AG08395 (cell line): ENCODE data around the gene CHST8.
A peak's percentile ranks its signal among the peaks of the same experiment; 100 is the strongest.
"Not testable (repeated sequence)": the region's sequence is repeated elsewhere in the genome, so short reads cannot be mapped to it uniquely, and the experiment has no call there.

Experiments used
- DNase-seq: peaks from one replicate; pipeline ENCODE4 v3.0.0; 2012; ENCODE audit warnings: mixed read lengths, low spot score

Gene CHST8, protein sequence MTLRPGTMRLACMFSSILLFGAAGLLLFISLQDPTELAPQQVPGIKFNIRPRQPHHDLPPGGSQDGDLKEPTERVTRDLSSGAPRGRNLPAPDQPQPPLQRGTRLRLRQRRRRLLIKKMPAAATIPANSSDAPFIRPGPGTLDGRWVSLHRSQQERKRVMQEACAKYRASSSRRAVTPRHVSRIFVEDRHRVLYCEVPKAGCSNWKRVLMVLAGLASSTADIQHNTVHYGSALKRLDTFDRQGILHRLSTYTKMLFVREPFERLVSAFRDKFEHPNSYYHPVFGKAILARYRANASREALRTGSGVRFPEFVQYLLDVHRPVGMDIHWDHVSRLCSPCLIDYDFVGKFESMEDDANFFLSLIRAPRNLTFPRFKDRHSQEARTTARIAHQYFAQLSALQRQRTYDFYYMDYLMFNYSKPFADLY

DNA sequence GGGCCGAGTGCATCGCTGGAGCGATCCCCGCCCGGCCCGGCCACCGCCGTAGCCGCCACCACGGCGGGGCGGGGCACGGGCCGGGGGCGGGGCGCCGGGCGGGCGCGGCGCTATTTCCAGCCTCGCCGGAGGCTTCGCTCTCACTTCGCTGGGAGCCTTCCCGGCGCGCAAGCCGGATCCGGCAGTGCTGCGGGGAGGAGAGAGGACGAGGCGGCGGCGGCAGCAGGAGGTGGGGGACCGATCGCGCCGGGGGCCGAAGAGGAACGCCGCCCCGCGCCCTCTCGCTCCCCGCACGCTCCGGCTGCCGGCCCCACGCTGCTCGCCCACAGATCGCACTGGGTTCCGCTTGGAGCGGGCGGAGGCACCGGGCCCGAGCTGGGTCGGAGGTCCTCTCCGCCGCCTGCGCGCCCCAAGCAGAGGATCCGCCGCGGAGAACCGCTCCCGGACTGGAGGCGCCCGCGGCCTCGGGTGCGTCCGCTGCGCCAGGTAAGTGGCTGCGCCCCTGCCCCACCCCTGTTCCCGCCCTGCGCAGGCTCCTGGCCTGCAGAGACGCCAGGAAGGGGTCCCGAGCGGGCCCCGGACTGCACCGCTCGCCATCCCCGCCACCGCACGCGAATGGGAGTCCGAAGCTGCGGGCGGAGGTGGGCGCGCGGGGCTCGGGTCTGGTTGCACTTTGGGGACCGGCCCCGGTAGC lies at the start of gene CHST8:
Gene CHST8 (plus strand): TSS at position 143 of the 694 bp plus-strand sequence. CDS start 67,309 bp downstream, outside the sequence.
- DNase-seq: peak; percentile 61

DNA sequence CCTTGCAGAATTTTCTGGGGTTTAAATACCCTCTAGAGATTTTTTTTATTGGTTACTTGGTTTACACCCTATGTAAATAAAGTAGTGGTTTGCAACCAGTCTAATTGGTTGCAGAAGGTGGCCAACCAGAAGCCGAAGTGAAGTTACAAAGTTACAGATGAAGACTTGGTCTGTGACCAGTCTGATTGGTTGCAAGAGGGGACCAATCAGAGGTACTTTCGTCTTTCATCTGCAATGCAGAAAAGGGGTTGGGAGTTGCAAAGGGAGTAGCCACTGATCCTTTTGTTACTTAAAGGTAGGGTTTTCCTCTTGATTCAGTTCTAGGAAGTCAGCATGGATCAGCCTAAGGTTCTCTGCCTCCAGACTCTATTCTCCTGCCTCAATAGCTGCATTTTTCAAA lies 48.8 kb upstream of the CHST8 start:
- DNase-seq: no peak

GRCh38 chr19:33574824-33575223 lies 46.9 kb upstream of the CHST8 start:
- DNase-seq: no peak

GRCh38 chr19:33578697-33579096 lies 43.1 kb upstream of the CHST8 start:
- DNase-seq: no peak

GRCh38 chr19:33580026-33580644 lies 41.6 kb upstream of the CHST8 start:
- no peak for DNase-seq

DNA sequence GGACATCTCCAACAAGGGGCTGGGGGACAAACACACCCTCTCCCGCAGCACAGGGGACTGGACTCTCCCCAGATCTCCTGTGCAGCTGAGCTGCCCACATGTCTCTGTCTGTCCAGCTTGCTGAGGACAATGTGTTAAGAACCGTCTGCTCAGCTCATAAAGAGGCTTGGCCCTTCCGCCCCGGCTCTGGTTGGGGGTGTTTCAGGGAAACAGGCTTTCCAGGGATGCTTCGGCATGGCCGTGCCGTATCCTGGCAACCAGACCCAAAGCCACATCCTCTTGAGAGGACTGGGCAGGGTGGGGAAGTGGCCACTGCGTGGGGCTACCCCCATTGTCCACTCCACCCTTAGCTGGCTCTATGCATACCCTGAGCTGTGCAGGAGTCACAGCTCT lies 41.1 kb upstream of the CHST8 start:
- DNase-seq: no peak

GRCh38 chr19:33582914-33583313 lies 38.8 kb upstream of the CHST8 start:
- no peak for DNase-seq

DNA sequence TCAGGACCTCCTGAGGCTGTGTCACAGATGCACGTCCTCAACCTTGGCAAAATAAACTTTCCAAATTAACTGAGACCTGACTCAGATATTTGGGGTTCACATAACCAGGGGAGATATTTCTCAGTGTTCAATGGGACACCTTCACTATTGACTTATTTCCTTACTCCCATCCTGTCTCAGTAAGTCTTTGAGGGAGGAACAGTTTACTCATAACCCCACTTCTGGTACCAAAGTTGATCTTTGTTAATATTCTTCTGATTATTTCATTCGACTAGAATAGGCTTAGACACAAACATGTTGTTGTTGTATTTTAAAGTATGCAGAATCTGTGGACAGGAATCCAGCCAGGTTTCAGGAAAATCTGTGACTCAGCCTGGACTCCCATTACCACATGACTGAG lies 34.6 kb upstream of the CHST8 start:
- DNase-seq: no peak

DNA sequence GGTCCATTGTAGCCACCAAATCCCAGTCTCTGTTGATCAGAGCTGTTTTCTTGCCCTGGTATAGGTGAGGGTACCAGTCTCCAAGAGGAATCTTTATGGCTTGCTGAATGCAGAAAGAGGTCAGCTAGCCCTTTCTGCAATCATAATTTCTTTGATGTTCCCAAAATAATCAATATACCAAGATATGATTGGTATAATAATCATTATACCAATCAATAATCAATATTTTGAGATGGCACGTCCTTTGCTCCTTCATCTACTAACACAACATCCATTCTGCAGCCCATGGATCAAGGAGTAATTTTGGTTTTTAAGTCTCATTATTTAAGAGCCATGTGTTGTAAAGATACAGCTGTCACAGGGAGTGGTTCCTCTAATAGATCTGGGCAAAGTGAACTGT lies 31.5 kb upstream of the CHST8 start:
- DNase-seq: no peak

GRCh38 chr19:33595783-33596182 lies 26.0 kb upstream of the CHST8 start:
- DNase-seq: no peak

GRCh38 chr19:33601583-33601982 lies 20.2 kb upstream of the CHST8 start:
- no peak for DNase-seq

- DNase-seq: no peak
These were observed 19.1 kb upstream of the CHST8 start for GRCh38 chr19:33602576-33603204.

- no peak for DNase-seq
These were observed 18.4 kb upstream of the CHST8 start for GRCh38 chr19:33603377-33603776.

- no peak for DNase-seq
These were observed 17.1 kb upstream of the CHST8 start for GRCh38 chr19:33604651-33605050.

GRCh38 chr19:33605803-33606295 lies 15.9 kb upstream of the CHST8 start:
- DNase-seq: not testable (repeated sequence)

DNA sequence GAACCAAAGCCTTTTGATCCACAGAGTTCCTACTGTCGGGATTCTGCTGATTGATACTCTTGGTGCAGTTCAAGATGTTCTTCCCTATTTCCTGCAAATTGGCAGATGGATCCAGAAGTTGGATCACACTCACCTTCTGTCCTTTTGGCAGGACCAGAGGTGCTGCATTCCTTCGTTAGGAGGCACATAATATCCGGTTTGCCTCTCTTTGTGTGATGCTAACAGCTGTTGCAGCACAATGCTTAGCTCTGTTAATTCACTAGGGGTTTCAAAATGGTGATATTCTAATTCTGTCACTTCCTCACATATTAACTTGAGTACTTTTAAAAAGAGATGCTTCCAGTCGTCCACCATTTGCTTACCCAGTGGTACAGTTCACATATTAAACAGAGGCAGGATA lies 15.2 kb upstream of the CHST8 start:
- DNase-seq: no peak

DNA sequence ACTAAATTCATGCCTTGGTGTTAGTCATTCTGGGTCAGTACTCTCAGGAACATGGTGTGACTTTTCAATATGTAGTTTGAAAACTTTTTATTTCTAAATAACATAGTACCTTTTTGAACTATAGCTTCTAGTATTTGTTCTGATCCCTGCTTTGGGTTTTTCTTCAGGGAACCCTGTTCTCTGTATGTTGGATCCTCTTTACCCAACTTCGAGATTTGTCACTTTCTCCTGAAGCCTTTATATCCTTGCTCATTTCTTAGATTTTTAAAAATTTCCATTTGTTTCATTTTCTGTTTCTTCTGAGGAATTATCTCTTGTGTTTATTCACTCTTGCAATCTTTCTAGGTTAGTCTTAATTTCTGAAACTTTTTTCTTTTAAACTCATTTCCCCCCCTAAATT lies 12.4 kb upstream of the CHST8 start:
- DNase-seq: no peak

GRCh38 chr19:33610588-33610987 lies 11.2 kb upstream of the CHST8 start:
- no peak for DNase-seq

- no peak for DNase-seq
These were observed 8.7 kb upstream of the CHST8 start for GRCh38 chr19:33612928-33613619.

DNA sequence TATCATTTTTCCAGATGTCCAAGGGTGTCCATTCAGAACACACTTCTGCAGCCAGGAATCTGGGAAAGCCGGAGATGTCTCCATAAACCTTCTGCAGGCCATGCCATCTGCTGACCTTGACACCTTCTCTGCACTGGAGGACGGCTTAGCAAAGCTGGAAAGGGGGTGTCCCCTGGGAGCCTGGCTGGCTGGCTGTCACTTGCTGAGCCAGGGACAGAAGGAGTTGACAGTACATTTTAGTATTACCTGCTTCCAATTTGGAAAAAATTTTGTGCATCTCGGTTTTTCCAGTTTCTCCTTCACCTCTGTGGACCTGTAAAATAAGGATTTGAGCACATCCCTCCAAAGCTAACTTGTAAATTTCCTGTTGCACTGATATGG lies 8.1 kb upstream of the CHST8 start:
- DNase-seq: no peak

DNA sequence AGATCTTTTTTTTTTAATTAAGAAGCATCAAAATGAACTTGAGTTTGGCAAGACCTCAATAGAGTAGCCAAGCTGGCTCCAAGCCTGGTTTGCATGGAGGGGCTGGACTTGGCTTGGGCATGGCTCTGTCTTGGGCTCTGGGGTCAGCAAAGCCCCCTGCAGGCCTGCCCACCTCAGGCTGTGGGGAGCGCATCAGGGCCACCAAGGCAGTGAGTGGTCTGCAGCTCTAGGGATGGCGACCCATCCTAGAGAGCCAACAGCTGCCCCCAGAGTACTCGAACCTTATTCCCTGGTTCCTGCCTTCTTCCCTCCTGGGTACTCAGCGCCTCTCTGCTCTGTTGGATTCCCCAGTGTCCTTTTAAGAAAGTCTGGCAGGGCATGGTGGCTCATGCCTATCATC lies 5.4 kb upstream of the CHST8 start:
- DNase-seq: no peak

DNA sequence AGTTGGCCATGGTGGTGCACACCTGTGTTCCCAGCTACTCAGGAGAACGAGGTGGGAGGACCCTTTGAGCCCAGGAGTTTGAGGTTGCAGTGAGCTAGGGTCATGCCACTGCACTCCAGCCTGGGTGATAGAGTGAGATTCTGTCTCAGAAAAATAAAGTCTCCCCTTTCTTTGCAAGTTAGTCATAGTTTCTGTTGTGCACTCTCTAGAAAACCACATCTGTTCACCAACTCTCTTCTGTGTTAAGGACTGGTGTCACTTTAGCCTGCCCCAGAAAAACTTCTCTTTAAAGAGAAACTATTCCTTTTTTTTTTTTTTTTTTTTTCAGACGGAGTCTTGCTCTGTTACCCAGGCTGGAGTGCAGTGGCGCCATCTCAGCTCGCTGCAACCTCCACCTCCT lies 4.9 kb upstream of the CHST8 start:
- no peak for DNase-seq
